SHP77 (cell line): ENCODE data around the gene MYO1C.
"Not testable (repeated sequence)": the region's sequence is repeated elsewhere in the genome, so short reads cannot be mapped to it uniquely, and the experiment has no call there.

Experiments used
- DNase-seq, 2 experiments: peaks; one replicate each; lab custom pipeline; 2025; lab: John Stamatoyannopoulos, UW

MYO1C gene

GRCh38 chr17:1422885-1423284, 69.6 kb downstream of the MYO1C start:
- DNase-seq: no peak

- DNase-seq: no peak
These were observed 71.0 kb downstream of the MYO1C start for GRCh38 chr17:1421470-1421869.

GRCh38 chr17:1420981-1421380, 71.5 kb downstream of the MYO1C start:
- DNase-seq: no peak

- no peak for DNase-seq
These were observed 72.3 kb downstream of the MYO1C start for GRCh38 chr17:1420163-1420562.

- not testable (repeated sequence) for DNase-seq
These were observed 74.0 kb downstream of the MYO1C start for GRCh38 chr17:1418476-1418875.

- no peak for DNase-seq
These were observed 76.1 kb downstream of the MYO1C start for GRCh38 chr17:1416414-1416813.

GRCh38 chr17:1414634-1415033, 77.9 kb downstream of the MYO1C start:
- DNase-seq: no peak
